Jurkat, Clone E6-1 (cell line): ENCODE measurements around the gene ZNF717. TPM values are rescaled to one million over a fixed set of nuclear protein-coding genes. Genes with fewer than 3 reads are reported as not detected.
"Not testable (repeated sequence)": the region's sequence is repeated elsewhere in the genome, so short reads cannot be mapped to it uniquely, and the experiment has no call there.

ENCODE experiments used
- DNase-seq: peaks from one replicate; pipeline ENCODE4 v3.0.0-alpha.2; 2011; ENCODE audit warnings: low read depth, low spot score
- H3K4me3 ChIP-seq: 2 replicates; pipeline ENCODE4 v1.5.1; 2011; ENCODE audit warnings: mild to moderate bottlenecking, low read length, control low read depth, moderate library complexity
- polyA plus RNA-seq: library from polyadenylated mRNA; unstranded; fragments of >200 nt; gene quantifications from one replicate; pipeline ENCODE4 v1.2.1, GENCODE V29; 2012; ENCODE audit warnings: missing spikeins; ENCODE audit not compliant: insufficient read length, insufficient read depth

The ZNF717 gene
- not detected for polyA plus RNA-seq

DNA sequence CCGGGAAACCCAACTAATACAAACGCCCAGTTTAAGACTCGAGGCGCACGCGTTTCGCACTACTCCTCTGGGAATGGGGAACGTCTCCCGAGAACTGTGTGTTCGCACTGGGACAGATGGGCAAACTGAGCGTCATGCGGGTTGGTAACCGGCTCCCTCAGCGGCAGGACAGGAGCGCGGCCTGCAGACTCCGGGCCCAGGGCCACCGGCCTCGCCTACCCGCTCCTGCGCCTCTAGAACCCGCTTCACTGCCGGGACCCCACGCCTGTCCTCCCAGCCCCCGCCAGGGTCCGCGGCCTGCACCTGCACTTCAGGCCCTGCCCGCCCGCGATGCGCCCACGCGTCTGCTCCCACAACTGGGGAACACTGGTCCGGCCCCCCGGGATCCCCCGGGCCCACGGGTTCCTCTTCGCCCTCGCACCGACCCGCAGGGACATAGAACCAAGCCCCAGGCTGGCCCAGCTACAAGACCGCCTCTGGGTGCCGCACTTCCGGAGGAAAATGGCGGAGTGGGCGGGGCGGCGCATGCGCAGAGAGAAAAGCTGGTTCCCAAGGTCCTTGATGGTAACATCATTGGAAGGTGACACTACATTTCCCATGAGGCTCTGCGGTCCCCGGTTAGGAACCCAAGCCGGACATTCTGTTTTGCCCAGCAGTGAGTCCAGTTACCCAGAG, at the start of gene ZNF717:
Gene ZNF717 (minus strand): TSS at position 469 of the 675 bp plus-strand sequence. CDS start 2,187 bp downstream, outside the sequence.
- DNase-seq, result not testable (repeated sequence)

DNA sequence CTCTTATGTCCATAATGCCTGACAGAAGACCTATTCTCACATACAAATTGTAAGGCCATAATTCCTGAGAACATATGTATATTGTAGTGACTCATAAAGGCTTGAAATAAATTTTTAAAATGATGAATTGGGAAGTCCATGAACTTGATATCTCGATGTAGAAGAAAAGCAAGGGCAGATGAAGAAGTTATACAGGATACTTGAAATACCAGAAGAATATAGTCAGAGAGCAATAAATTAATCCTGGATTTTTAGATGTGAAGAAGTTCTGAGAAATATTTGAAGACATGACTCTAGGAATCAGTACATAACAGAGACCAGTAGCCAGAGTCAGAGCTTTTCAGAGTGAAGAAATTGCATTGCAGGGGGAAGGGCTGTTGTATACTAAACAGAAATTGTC, 45.7 kb upstream of the ZNF717 start:
- not testable (repeated sequence) for H3K4me3 ChIP-seq, DNase-seq

More for the DNA sequence above, at the start of gene ZNF717:
- not testable (repeated sequence) for H3K4me3 ChIP-seq

DNA sequence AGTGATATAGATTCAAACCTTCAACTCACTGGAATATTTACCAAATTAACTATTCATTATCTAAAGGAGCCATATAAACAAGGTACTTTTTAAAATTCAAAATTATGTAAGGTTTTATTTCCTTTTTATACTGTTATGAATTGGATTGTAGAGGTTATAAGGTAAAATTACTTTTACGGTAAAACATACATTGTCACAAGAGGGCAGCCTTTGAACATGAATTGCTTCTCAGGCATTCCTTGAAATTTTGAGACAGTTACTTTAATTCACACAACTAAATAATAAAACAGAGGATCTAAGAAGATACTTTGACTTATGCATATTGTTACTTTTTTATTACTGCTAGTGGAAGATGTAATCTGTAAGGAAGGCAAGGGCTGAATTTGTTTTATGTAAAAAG, 32.7 kb upstream of the ZNF717 start:
- H3K4me3 ChIP-seq, DNase-seq: not testable (repeated sequence)

- DNase-seq, H3K4me3 ChIP-seq: not testable (repeated sequence)
Measured at GRCh38 chr3:75816287-75817180, 31.2 kb upstream of the ZNF717 start.

- no peak for DNase-seq
Measured at GRCh38 chr3:75814797-75815196, 29.4 kb upstream of the ZNF717 start.

GRCh38 chr3:75782506-75782905, 2.8 kb downstream of the ZNF717 start:
- H3K4me3 ChIP-seq, result no peak overlapping the region

More at GRCh38 chr3:75814797-75815196, 29.4 kb upstream of the ZNF717 start:
- H3K4me3 ChIP-seq, result no peak overlapping the region

DNA sequence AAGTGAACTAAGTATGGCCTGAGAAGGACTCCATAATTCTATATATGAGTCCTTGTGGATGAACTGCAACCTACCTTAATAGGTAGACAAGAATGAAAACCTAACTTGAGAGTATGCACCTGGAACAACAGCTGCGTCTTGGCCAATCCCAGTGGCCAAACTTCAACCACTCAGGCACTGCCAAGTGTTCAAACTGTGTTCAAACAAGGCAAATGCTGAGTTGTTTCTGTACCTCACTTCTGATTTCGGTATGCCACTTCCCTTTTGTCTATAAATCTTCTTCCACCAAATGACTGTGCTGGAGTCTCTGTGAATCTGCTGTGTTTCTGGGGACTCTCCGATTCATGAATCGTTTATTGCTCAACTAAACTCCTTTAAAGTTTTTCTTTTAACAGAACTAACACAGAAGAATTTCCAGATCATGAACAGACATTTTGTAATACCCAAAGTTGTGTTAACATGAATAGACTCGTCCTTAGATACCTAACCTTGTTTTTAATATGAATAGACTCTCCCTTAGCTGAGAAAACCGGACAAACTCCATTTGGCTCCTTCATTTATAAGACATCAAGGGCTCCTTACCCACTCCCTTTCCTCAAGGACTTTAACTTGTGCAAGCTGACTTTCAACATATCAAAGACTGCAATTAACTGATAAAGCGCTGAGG, 4.1 kb downstream of the ZNF717 start:
- H3K4me3 ChIP-seq, result no peak overlapping the region
- no peak for DNase-seq

More at GRCh38 chr3:75782506-75782905, 2.8 kb downstream of the ZNF717 start:
- no peak for DNase-seq

- DNase-seq, H3K4me3 ChIP-seq: not testable (repeated sequence)
Measured at GRCh38 chr3:75777742-75778141, 7.6 kb downstream of the ZNF717 start.

GRCh38 chr3:75771631-75772030, 13.7 kb downstream of the ZNF717 start:
- DNase-seq, H3K4me3 ChIP-seq: not testable (repeated sequence)

GRCh38 chr3:75768303-75769017, 16.9 kb downstream of the ZNF717 start:
- no peak for DNase-seq

GRCh38 chr3:75737831-75738493, 47.4 kb downstream of the ZNF717 start:
- no peak overlapping the region for H3K4me3 ChIP-seq
- no peak for DNase-seq

More at GRCh38 chr3:75768303-75769017, 16.9 kb downstream of the ZNF717 start:
- no peak overlapping the region for H3K4me3 ChIP-seq

DNA sequence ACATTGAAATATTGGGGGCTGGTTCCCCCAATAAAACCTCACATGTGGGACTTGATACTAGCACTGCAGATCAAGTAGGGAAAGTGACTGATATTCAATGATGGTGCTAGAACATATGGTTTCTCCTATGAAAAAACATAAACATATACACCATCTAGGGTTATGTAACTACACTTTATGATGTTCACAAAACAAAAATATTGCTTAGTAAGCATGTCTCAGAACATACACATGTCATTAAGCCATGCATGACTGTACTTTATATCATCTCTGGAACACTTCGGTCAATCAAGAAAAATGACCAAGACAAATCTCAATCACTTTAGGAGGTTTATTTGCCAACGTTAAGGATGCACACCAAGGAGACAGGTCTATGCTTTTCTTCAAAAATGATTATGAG, 57.4 kb downstream of the ZNF717 start:
- no peak for DNase-seq
- no peak overlapping the region for H3K4me3 ChIP-seq

DNA sequence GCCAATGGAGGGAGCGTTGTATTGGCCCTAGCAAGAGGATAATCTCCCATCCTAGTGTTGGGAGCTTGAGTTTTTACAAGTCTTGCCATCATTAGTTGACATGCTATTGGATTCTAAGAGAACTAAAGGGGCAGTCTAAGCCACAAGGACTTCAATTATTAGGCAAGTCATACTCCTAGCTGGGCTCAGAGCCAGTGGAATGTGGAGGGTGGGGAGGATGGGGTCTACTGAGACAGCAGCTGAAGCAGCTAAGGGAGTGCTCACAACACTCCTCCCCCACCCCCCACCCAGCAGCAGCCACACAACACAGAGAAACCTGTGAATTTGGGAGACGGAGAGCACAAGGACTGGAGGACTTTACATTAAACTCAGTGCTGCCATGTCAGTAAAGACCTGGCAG, 93.3 kb downstream of the ZNF717 start:
- no peak for DNase-seq
- H3K4me3 ChIP-seq, result no peak overlapping the region

DNA sequence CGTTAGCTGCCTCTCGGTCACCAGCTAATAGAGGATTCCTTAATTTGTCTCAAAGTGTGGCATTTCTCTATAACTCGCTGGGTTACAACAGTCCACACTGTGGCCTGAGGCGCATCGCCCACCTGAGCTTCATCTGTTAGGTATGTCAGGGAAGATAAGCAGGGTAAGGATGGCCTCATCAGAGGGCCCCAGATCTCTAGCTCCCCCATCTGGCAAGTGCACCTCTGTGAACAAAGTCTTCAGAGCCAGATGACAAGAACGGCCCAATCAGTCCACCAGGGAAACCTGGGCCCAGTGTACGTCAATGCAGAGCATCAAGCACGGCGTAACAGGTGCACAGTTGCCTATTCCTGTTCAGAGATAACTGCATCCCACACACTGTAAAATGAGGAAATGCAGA, 98.0 kb downstream of the ZNF717 start:
- no peak overlapping the region for H3K4me3 ChIP-seq
- DNase-seq, result no peak
